Stimulated activated CD8-positive, alpha-beta memory T cell treated with anti-CD3 and anti-CD28 coated beads, Interleukin-4, amount 100 ng/mL, for 4 hours (primary cell): ENCODE data around the gene C4B.
"Not testable (repeated sequence)": the region's sequence is repeated elsewhere in the genome, so short reads cannot be mapped to it uniquely, and the experiment has no call there.

Experiments
- DNase-seq, 2 donors: peaks; one replicate each; pipeline ENCODE4 v3.0.0-alpha.2; 2020; ENCODE audit warnings: low read depth in 2 of 2, low spot score in 1 of 2

C4B gene

DNA sequence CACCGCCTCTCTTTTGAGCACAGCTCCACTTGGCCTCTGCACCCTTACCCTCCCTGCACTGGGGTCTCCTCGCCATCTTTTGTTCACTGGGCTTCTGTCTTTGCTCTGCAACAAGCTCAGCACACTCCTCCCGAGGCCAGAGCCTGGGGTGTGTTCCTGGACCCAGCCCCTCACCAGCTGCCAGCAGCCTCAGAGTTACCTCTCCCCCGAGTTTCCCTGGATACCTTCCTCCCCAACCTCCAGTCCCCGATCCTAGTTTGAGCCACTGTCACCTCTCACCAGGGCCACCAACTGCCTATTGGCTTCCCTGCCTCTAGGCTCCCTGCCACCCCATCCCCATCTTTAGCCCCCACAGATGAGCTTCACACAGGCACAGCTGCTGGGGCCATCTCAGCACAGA, 36.0 kb downstream of the C4B start:
- no peak for DNase-seq

DNA sequence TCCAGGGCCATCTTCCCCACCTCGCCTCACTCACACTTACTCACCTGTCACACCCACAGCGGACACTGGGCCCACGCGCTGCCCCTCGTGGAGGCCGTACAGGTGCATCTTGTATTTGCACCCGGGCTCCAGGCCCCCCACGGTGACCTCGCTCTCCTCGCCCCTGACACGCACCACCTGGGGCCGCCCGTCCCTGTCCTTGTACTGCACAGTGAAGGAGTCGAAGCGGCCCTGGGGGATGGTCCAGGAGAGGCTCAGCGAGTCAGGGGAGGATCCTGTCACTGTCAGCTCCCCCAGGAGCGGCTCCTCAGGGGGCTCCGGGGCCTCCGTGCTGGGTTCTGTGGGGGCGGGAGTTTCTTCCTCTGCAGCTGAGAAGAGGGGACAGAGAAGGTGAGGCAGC, 38.0 kb downstream of the C4B start:
- not testable (repeated sequence) for DNase-seq

DNA sequence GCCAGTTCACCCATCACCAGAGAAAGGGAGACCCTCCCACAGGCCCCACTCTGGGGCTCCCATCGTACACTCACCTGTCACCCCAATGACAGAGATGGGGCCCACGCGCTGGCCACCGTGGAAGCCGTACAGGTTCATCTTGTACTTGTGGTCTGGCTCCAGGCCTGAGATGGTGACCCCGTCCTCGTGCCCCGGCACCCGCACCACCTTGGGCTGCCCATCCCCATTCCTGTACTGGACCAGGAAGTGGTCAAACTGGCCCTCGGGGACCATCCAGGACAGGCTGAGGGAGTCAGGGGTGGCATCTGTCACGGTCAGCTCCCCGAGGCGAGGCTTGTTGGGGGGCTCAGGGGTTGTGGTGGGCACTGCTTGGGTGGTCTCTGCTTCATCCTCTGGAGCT, 38.7 kb downstream of the C4B start:
- DNase-seq: not testable (repeated sequence)

DNA sequence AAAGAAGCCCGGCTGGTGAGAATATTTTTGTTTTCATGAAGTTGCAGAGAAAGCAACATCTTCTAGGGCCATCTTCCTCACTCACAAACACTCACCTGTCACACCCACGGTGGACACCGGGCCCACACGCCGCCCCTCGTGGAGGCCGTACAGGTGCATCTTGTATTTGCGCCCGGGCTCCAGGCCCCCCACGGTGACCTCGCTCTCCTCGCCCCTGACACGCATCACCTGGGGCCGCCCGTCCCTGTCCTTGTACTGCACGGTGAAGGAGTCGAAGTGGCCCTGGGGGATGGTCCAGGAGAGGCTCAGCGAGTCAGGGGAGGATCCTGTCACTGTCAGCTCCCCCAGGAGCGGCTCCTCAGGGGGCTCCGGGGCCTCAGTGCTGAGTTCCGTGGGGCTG, 41.2 kb downstream of the C4B start:
- DNase-seq: not testable (repeated sequence)

DNA sequence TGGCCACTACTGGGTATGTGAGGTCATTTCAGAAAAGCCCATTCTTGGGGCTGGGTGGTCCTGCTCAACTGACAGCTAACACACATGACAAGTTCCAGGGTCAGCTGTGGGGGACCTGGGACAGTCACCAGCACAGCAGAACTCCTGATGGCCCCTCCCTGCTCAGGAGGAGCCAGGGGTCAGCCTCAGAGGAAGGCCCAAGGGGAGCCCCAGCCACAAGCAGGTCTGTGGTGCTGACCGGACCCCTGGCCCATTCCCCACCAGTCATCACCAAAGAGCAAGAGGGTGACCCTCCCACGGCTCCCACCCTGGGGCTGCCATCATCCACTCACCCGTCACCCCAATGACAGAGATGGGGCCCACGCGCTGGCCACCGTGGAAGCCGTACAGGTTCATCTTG, 41.7 kb downstream of the C4B start:
- DNase-seq: no peak

DNA sequence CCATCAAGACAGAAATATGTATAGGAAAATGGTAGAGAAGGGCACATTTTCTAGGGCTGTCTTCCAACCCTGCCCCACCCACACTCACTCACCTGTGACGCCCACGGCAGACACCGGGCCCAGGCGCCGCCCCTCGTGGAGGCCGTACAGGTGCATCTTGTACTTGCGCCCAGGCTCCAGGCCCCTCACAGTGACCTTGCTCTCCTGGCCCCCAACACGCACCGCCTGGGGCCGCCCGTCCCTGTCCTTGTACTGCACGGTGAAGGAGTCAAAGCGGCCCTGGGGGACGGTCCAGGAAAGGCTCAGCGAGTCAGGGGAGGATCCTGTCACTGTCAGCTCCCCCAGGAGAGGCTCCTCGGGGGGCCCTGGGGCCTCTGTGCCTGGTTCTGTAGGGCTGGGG, 43.4 kb downstream of the C4B start:
- DNase-seq: no peak

DNA sequence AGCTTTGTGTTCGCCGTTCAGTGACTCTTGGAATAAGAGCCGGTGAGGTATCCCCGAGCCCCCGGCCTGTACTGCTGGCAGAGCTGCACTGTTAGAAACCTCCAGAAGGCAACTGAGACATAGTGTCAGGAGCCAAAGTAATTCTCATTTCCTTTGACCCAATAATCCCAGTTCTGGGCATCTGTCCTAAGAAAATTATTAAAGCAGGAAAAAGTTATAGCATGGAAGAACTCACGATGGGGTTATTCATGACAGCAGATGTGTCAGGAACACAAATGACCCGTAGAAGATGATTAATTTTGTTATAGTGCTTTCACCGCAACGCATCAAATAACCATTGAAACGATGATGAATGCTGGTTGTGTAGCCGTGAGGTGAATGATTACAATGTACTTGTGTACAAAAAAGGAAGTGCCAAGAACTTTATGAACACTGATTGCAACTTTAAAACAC, 43.9 kb downstream of the C4B start:
- no peak for DNase-seq

DNA sequence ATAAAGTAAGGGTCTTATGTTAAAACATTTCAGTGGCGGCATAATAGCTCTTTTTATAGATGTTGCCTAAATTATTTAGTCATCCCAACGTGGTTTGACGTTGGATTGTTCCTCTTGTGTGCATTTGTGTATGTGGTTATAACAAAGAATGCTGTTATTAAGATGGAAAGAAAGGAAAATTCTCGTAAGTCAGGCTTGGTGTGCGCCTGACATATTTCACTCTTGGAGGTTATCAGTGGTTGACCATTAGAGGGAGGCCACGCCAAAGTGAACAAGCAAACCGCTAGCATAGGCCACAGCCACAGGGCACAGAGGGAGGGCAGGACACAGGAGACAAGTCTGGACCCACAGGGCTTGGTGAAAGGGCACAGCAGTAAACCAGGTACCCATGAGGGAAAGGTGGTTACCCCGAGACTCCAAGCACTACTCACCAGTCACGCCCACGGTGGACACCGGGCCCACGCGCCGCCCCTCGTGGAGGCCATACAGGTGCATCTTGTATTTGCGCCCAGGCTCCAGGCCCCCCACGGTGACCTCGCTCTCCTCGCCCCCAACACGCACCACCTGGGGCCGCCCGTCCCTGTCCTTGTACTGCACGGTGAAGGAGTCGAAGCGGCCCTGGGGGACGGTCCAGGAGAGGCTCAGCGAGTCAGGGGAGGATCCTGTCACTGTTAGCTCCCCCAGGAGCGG, 46.5 kb downstream of the C4B start:
- no peak for DNase-seq

DNA sequence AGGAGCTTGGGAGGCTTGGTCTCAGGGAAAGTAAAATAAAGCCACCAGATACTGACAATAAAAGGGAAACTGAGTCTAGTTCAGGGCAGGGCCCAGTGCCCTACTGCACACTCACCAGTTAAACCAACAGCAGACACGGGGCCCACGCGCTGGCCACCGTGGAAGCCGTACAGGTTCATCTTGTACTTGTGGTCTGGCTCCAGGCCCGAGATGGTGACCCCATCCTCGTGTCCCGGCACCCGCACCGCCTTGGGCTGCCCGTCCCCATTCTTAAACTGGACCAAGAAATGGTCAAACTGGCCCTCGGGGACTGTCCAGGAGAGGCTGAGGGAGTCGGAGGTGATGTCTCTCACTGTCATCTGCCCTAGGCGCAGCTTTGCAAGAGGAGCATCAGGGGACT, 50.1 kb downstream of the C4B start:
- DNase-seq: no peak

DNA sequence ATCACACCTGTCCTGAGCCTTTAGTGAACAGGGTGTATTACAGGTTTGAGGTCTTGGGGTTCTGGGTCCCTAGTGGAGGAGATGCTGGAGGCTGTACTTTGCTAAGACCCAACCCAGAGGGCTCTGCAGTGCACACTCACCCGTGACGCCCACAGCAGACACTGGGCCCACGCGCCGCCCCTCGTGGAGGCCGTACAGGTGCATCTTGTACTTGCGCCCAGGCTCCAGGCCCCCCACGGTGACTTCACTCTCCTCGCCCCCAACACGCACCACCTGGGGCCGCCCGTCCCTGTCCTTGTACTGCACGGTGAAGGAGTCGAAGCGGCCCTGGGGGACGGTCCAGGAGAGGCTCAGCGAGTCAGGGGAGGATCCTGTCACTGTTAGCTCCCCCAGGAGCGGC, 52.9 kb downstream of the C4B start:
- not testable (repeated sequence) for DNase-seq

DNA sequence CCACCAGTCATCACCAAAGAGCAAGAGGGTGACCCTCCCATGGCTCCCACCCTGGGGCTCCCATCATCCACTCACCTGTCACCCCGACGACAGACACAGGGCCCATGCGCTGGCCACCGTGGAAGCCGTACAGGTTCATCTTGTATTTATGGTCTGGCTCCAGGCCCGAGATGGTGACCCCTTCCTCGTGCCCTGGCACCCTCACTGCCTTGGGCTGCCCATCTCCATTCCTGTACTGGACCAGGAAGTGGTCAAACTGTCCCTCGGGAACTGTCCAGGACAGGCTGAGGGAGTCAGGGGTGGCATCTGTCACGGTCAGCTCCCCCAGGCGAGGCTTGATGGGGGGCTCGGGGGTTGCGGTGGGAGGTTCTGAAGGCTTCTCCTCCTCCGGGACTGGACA, 53.7 kb downstream of the C4B start:
- not testable (repeated sequence) for DNase-seq

DNA sequence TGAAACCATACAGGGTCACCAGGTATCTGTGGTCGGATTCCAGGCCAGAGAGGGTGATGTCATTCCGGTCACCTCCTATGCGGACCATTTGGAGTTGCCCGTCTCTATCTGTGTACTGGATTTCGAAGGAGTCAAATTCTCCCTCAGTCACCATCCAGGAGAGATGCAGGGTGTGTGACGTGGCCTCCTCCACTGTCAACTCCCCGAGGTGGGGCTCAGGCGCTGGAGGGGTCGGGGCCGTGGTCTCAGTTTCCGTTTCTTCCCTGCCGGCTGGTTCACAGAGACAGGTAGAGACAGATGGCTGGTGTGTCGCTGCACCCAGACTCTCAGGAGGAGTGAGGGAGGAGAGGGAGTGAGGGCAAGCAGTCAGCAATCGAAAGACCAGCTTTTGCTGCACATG, 54.3 kb downstream of the C4B start:
- no peak for DNase-seq

DNA sequence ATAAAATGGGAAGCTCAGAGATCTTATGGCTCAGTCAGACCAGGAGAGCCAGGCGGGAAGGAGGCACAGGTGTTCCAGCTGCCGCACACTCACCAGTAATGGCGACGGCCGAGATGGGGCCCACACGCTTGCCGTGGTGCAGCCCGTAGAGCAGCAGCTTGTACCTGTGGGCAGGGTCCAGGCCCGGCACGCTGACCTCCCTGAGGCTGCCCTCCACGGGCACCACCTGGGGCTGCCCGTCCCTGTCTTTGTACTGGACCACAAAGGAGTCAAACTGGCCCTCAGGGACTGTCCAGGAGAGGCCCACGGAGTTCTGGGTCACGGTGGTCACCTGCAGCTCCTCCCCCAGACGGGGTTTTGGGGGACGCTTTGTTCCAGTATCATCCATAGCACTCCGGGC, 54.9 kb downstream of the C4B start:
- no peak for DNase-seq

DNA sequence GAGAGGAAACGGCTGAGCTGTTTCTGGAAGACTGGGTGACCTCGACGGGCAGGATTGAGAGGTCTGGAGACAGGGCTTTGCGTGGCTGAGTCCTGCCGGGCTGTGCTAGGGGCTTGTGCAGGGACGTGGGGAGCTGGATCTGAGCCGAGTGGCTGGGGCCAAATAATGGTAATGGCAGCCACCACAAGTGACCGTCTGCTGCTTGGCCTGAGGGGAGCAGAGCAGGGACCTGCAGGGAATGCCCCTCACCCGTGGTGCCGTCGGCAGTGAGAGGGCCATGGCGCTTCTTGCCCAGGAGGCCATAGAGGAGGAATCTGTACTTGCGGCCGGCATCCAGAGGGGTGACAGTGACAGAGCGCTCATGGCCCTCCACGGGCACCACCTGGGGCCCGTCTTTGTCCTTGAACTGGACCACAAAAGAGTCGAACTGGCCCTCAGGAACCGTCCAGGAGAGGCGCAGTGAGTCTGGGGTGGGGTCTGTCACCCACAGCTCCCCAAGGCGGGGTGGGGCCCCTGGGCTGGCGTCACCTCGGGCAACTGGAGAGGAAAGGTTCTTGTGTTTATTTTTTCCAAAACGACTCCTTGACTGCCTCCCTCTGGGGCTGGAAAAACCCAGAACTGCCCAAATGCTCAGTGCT, 55.4 kb downstream of the C4B start:
- no peak for DNase-seq

DNA sequence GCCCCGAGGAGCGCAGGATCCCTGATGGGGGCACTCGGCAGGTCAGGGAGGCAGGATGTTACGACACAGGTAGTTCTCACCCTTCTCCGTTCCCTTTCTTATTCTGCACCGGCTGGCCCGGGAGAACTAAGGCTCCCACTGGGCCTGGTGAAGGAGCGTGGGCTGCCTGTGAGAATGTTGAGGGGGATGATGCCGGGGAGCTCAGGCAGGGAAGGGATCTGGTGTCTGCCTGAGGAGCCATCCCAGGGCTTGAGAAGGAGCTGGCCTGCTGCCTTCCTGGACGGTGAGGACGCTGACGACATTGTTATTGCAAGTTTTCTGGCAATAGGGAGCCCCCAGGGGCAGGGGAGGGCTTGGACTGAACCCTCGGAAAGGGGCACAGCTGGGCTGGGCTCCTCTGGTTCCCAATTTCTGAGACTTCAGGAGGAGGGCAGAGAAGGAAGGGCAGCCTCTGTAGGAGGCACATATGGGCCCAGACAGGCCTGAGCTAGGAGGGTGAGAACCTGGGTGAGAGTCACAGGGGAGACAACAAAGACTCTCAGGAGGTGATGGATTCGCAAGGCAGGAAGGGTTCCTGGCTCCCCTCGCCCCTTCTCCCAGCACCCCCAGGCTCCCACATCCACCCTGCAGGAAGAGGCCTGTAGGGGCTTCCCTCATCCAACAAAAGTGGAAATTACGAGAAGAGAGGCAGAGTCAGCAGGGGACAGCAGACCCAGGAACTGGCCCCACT, 56.4 kb downstream of the C4B start:
- no peak for DNase-seq

DNA sequence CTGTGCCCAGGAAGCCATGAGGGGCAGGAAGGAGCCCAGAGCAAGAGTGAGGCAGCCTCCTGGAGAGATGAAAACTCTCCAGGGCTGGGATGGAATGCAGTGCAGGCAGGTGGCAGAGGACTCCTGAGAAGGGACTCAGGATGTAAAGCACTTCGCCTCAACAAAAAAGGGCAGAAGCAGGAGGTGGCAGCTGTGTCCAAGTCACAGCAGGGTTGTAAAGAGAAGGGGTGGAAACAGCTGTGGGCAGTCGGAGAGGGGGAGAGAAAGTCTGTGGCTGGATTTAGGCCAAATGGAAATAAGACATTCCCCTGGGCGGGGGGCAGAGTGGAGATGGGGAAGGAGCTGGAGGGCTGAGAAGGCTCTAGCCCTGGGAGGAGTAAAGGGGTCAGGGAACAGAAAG, 58.5 kb downstream of the C4B start:
- no peak for DNase-seq

DNA sequence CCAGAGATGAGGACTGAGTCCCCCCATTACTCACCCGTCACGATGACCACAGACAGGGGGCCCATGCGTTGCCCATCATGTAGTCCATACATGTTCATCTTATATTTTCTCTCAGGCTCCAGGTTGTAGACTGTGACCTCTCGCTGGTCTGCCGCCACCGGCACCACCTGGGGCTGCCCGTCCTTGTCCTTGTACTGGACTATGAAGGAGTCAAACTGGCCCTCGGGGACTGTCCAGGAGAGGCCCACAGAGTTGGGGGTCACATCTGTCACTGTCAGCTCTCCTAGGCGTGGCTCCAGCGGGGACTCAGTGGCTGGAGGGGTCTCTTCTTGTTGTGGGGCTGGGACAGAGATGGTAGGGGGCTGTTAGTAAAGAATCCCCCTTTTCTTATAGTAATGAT, 59.0 kb downstream of the C4B start:
- DNase-seq: no peak

DNA sequence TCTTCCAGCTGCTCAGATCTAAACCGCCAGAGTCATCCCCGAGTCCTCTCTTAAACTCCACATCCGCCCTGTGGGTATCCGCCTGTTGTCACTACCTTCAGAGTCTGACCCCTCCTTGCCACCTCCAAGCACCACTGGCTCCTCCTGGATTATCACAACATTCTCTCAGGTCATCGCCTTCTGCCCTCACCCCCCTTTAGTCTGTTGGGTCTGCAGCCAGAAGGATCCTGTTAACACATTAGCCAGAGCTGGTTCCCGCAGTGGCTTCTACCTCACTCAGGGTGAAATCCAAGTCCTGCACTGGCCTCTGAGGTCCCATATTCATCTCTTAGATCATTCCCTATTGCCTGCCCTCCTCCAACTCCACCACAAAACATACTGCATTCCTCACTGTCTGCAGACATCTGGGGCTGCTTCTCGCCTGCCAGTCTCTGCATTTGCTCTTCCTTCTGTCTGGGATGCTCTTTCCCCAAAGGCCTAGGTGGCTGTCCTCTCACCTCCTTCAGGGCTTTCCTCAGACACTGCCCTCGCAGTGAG, 60.5 kb downstream of the C4B start:
- DNase-seq: no peak

DNA sequence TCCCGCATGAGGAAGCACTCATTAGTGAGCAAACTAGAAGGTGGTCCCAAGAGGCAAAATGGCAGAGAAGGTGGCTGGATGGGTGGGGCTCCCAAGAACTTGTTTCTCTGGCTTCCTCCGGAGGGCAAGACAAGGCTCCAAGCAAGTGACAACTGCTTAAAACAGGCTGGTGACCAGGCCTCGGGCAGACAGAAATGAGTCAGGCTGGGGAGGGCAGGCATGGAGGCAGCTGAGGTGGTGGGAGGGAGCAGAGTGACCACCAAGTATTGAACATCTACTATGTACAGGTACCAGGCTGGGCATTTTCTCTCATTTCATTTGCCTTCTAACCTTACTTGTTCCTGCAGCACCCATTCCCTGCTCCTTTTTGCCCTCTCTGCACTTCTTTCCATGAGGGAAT, 61.2 kb downstream of the C4B start:
- no peak for DNase-seq

DNA sequence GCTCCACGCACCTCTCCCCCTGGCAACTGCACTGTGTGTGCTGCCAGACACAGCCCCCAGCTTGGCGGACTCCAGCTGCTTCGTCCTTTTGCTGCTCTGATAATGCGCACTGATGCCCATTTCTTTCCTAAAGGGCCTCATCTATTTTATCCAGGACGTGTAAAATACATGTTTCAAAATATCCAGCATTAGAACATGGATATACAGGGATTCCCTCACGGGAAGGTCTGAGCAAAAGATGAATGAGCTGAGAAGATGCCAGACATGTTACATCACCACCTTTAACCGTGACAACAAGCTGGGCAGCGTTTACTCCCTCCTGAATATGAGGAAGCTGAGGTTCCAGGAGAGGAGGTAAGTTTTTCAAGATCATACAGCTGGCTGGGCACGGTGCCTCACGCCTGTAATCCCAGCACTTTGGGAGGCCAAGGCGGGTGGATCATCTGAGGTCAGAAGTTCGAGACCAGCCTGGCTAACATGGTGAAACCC, 61.8 kb downstream of the C4B start:
- no peak for DNase-seq

DNA sequence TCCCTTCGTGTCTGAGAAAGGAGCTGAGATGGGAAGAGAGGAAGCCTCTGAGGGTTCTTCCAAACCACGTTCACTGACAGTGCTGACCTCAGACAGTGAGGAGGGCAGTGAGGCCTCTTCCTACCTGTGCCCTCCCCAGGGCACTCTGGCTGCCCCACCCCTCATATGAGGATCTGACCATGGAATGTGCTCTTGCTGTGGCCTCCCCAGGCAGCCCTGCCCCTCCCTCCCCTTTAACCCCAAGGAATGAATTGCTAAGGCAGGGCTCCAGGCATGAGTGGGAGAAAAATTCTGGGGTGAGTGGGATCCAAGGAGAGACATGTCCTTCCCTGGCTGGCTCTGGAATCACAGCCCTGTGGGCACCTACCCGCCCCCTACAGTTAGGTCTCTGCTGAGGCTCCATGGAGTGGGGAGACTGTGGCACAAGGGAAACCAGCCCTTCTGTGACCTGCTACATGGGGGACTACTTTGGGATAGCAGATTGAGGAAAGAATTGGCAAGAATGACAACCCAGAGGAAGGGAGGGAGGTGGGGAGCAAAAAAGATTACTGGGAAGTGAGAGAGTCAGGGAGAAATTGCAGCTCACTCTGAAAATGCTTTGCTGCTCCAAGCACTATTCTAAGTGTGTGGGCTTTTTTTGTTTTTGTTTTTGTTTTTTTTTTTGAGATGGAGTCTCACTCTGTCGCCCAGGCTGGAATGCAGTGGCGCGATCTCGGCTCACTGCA, 65.1 kb downstream of the C4B start:
- no peak for DNase-seq
